ENCODE measurements around the gene UBAP2L. TPM values are rescaled to one million over a fixed set of nuclear protein-coding genes. Genes with fewer than 3 reads are reported as not detected.

Gene UBAP2L
- total RNA-seq, 1 experiment from 2014 or later = 265 TPM

DNA sequence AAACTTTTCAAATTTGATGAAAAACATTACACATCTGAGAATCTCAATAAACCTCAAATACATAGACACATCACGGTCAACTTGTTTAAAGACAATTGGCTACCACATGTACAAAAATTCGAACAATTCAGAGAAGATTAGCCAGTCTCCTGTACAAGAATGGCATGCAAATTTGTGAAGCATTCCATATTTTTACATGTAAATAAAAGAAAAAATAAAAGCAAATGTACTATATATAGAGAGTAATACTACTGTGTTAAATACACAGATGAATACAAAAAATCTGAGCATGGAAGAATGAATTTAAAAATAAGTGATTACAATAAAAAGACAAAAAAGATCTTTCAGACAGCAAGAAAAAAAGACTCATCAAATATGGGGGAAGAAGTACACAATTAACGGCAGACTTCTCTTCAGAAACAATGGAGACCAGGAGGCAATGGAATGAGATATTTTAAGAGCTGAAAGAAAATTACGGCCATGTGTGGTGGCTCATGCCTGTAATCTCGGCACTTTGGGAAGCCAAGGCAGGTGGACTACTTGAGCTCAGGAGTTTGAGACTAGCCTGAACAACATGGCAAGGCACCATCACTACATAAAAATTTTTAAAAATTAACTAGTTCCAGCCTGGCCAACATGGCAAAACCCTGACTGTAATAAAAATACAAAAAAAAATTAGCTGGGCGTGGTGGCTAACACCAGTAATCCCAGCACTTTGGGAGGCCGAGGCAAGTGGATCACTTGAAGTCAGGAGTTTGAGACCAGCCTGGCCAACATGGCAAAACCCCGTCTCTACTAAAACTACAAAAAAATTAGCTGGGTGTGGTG, 74.9 kb downstream of the UBAP2L start:
- TF ChIP-seq, protein P1, sequence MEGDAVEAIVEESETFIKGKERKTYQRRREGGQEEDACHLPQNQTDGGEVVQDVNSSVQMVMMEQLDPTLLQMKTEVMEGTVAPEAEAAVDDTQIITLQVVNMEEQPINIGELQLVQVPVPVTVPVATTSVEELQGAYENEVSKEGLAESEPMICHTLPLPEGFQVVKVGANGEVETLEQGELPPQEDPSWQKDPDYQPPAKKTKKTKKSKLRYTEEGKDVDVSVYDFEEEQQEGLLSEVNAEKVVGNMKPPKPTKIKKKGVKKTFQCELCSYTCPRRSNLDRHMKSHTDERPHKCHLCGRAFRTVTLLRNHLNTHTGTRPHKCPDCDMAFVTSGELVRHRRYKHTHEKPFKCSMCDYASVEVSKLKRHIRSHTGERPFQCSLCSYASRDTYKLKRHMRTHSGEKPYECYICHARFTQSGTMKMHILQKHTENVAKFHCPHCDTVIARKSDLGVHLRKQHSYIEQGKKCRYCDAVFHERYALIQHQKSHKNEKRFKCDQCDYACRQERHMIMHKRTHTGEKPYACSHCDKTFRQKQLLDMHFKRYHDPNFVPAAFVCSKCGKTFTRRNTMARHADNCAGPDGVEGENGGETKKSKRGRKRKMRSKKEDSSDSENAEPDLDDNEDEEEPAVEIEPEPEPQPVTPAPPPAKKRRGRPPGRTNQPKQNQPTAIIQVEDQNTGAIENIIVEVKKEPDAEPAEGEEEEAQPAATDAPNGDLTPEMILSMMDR (conservative IDR thresholded peaks at IDR 0.05) = no peak
- no peak overlapping the region for H3T11ph ChIP-seq (ENCODE audit: low read length)
- no peak overlapping the region for H2BK20ac ChIP-seq (ENCODE audit: low read depth, low read length, poor library complexity, severe bottlenecking)
- H3K27ac ChIP-seq (ENCODE audit: insufficient read length, low read depth, low read length) = no peak overlapping the region
- H3K23ac ChIP-seq (ENCODE audit: insufficient read length, low read depth, low read length) = no peak overlapping the region
- Mint-ChIP-seq H3K27me3 (ENCODE audit: low read depth) (peaks cover 4% of the 10 kb centered on the region; the same call in 1 of the 2 replicates), H3K36me3 (ENCODE audit: insufficient read depth in 1 of 3, low read depth in 3 of 3) (peaks cover 9 to 13% (median 9%) of the 10 kb centered on the region in 3 experiments), H3K27ac (no peak overlapping the region), H3K4me3 (no peak overlapping the region), H3K9me3 (peaks cover 31 to 33% of the 10 kb centered on the region in 2 experiments), H3K4me1 (no peaks in the 10 kb centered on the region)
- no peak overlapping the region for H4K91ac ChIP-seq (ENCODE audit: insufficient read length, low read depth, low read length)
- no peak overlapping the region for H2BK12ac ChIP-seq (ENCODE audit: insufficient read length, low read depth, low read length)
- no peak overlapping the region for H2BK5ac ChIP-seq (ENCODE audit: insufficient read length, low read length)
- WGBS (ENCODE audit: extremely low coverage, insufficient read length, low lambda C conversion rate) = no CpG with 5 or more reads among the region's 8 CpGs
- no peaks in the 10 kb centered on the region for H3K23me2 ChIP-seq (ENCODE audit: insufficient read length, low read depth, low read length, poor library complexity, severe bottlenecking)
- no peak overlapping the region for H3K4ac ChIP-seq (ENCODE audit: low read depth, low read length)
- no peaks in the 10 kb centered on the region for H3K9me3 ChIP-seq (ENCODE audit: control insufficient read depth, low read depth, low read length)
- no peaks in the 10 kb centered on the region for H3K4me1 ChIP-seq (ENCODE audit: insufficient read depth, low read length)
- H2BK15ac ChIP-seq (ENCODE audit: low read depth, low read length) = no peak overlapping the region
- H3K79me2 ChIP-seq (ENCODE audit: insufficient read depth, low read length) = no peaks in the 10 kb centered on the region
- no peak overlapping the region for H3K4me2 ChIP-seq (ENCODE audit: insufficient read depth, insufficient read length, low read length)
- H3K27me3 ChIP-seq (ENCODE audit: insufficient read depth, low read length) = no peaks in the 10 kb centered on the region
- no peak overlapping the region for H3K18ac ChIP-seq (ENCODE audit: insufficient read length, low read depth, low read length)
- no peak overlapping the region for H3K56ac ChIP-seq (ENCODE audit: insufficient read length, low read depth, low read length)
- no peaks in the 10 kb centered on the region for H4K20me1 ChIP-seq (ENCODE audit: control insufficient read depth, insufficient read depth, insufficient read length)
- no peak overlapping the region for H3K14ac ChIP-seq (ENCODE audit: insufficient read depth, low read length)
- no peak overlapping the region for H4K5ac ChIP-seq (ENCODE audit: insufficient read length, low read depth, low read length)
- H4K8ac ChIP-seq (replicated peaks; ENCODE audit: insufficient read length, low read depth, low read length) = no peak overlapping the region
- no peak overlapping the region for H2BK120ac ChIP-seq (ENCODE audit: low read depth, low read length, poor library complexity, severe bottlenecking)
- H3K79me1 ChIP-seq (ENCODE audit: insufficient read depth, low read depth, low read length, poor library complexity, severe bottlenecking) = no peaks in the 10 kb centered on the region
- H2AK5ac ChIP-seq (ENCODE audit: insufficient read length, low read length) = no peak overlapping the region
- H3K9ac ChIP-seq (ENCODE audit: extremely low read depth, insufficient read length, low read length) = no peak overlapping the region
- no peak for DNase-seq
- no peak overlapping the region for H2AFZ ChIP-seq (ENCODE audit: low read length)

Measured in H9 (cell line).